Endothelial cell of umbilical vein (primary cell): ENCODE measurements around the gene HABP4. TPM values are rescaled to one million over a fixed set of nuclear protein-coding genes. Genes with fewer than 3 reads are reported as not detected.

Experiments
- BruUV-seq: library from RNA; stranded (reverse); fragments of 400-500 nt; replicated peaks from 2 replicates; lab custom pipeline; 2021; lab: Mats Ljungman, UMichigan
- CTCF ChIA-PET: fragments of 300-600, 350-600 bp; sonication (Branson Sonifier 250); formaldehyde crosslinking; loops from one replicate; lab custom pipeline; 2021; ENCODE audit warnings: antibody characterized with exemption, inconsistent platforms; lab: Charles Lee
- POLR2A ChIA-PET: fragments of 300-600, 350-600 bp; sonication (Branson Sonifier 250); formaldehyde crosslinking; loops from one replicate; lab custom pipeline; 2021; ENCODE audit warnings: antibody characterized with exemption, inconsistent platforms; lab: Charles Lee
- DNase-seq: peaks from one replicate; pipeline ENCODE4 v3.0.0-alpha.2; 2011; ENCODE audit warnings: low read depth, low spot score
- FAIRE-seq: peaks from 2 replicates; lab custom pipeline; 2011; peaks lifted over from hg19 to GRCh38; lab: Jason Lieb, UNC
- H2AFZ ChIP-seq: 2 replicates; pipeline ENCODE4 v1.6.0; 2012; ENCODE audit warnings: low read depth, low read length, control low read depth, inconsistent platforms
- H3K27ac ChIP-seq: 2 replicates; pipeline ENCODE4 v1.5.1; 2011; ENCODE audit warnings: low read depth, mild to moderate bottlenecking, control low read depth, low read length, moderate library complexity; ENCODE audit not compliant: insufficient read depth
- H3K27me3 ChIP-seq, 2 experiments: 2 replicates each; pipeline versions ENCODE4 v1.6.0 to v1.6.1; 2011; ENCODE audit warnings: low read length in 2 of 2, mixed read lengths in 1 of 2; ENCODE audit not compliant: control insufficient read depth in 2 of 2, insufficient read depth in 2 of 2
- H3K36me3 ChIP-seq, 2 experiments: 2 replicates in 1 of 2; 3 replicates in 1 of 2; pipeline ENCODE4 v1.5.1; 2011; ENCODE audit warnings: low read length in 2 of 2, mild to moderate bottlenecking in 1 of 2, moderate library complexity in 1 of 2; ENCODE audit not compliant: control insufficient read depth in 2 of 2, insufficient read depth in 2 of 2; ENCODE audit errors: extremely low read depth in 1 of 2
- H3K4me1 ChIP-seq: 3 replicates; pipeline ENCODE4 v1.5.1; 2011; ENCODE audit warnings: mild to moderate bottlenecking, low read length; ENCODE audit not compliant: control insufficient read depth, insufficient read depth; ENCODE audit errors: extremely low read depth
- H3K4me2 ChIP-seq: 2 replicates; pipeline ENCODE4 v1.6.1; 2011; ENCODE audit warnings: low read length, control low read depth, mixed read lengths; ENCODE audit not compliant: insufficient read depth
- H3K4me3 ChIP-seq, 3 experiments: fragments of 200-600 bp in 1 of 3; sonication (generic), shearing (Covaris generic) in 1 of 3; replicated peaks in 1 of 3; 2 replicates each; pipeline ENCODE4 v1.5.1; 2011 to 2016; ENCODE audit warnings: control low read depth in 3 of 3, low read length in 3 of 3, mild to moderate bottlenecking in 2 of 3, inconsistent platforms in 1 of 3, low read depth in 1 of 3, moderate library complexity in 1 of 3; ENCODE audit not compliant: insufficient read depth in 1 of 3
- H3K79me2 ChIP-seq: 2 replicates; pipeline ENCODE4 v1.6.0; 2012; ENCODE audit warnings: low read length, inconsistent platforms; ENCODE audit not compliant: control insufficient read depth, insufficient read depth
- H3K9ac ChIP-seq: replicated peaks from 2 replicates; pipeline ENCODE3; 2011; ENCODE audit warnings: low read length, control low read depth; ENCODE audit not compliant: insufficient read depth; ENCODE audit errors: extremely low read depth
- H3K9me1 ChIP-seq: replicated peaks from 3 replicates; pipeline ENCODE4 v1.6.0; 2011; ENCODE audit warnings: mild to moderate bottlenecking, low read length; ENCODE audit not compliant: control insufficient read depth, insufficient read depth; ENCODE audit errors: extremely low read depth
- H3K9me3 ChIP-seq: replicated peaks from 2 replicates; pipeline ENCODE4 v1.5.1; 2012; ENCODE audit warnings: low read length, inconsistent platforms; ENCODE audit not compliant: control insufficient read depth, insufficient read depth
- H4K20me1 ChIP-seq: replicated peaks from 2 replicates; pipeline ENCODE3; 2011; ENCODE audit warnings: mild to moderate bottlenecking, low read length; ENCODE audit not compliant: control insufficient read depth, insufficient read depth; ENCODE audit errors: extremely low read depth
- CTCF ChIP-seq, 2 donors: IDR thresholded peaks; 1 replicate in 1 of 2; 2 replicates in 1 of 2; pipeline ENCODE4 v1.5.1; 2011; ENCODE audit warnings: low read length in 2 of 2, mild to moderate bottlenecking in 2 of 2, moderate library complexity in 2 of 2, control low read depth in 1 of 2, inconsistent platforms in 1 of 2, low read depth in 1 of 2; ENCODE audit not compliant: insufficient read depth in 1 of 2; ENCODE audit errors: extremely low read depth in 1 of 2
- EZH2 ChIP-seq: IDR thresholded peaks from 2 replicates; pipeline ENCODE4 v1.6.1; 2012; ENCODE audit warnings: borderline replicate concordance, low read depth, mild to moderate bottlenecking, moderate library complexity, low read length, inconsistent platforms; ENCODE audit not compliant: severe bottlenecking
- FOS ChIP-seq: IDR thresholded peaks from 2 replicates; pipeline ENCODE4 v1.6.1; 2011; ENCODE audit warnings: mild to moderate bottlenecking, low read length, moderate library complexity, borderline replicate concordance; ENCODE audit not compliant: insufficient read depth
- GATA2 ChIP-seq: IDR thresholded peaks from 2 replicates; pipeline ENCODE4 v1.7.0; 2011; ENCODE audit warnings: low read depth, mild to moderate bottlenecking, moderate library complexity, mixed read lengths, low read length; ENCODE audit not compliant: insufficient read length, insufficient read depth
- JUN ChIP-seq: IDR thresholded peaks from 2 replicates; pipeline ENCODE4 v1.6.1; 2011; ENCODE audit warnings: borderline replicate concordance, low read depth; ENCODE audit not compliant: insufficient read length, insufficient read depth
- MYC ChIP-seq: IDR thresholded peaks from one replicate; pipeline ENCODE4 v1.6.1; 2011; ENCODE audit warnings: mild to moderate bottlenecking, low read depth, low read length
- POLR2A ChIP-seq: IDR thresholded peaks from 2 replicates; pipeline ENCODE4 v1.6.1; 2012; ENCODE audit warnings: low read depth, mild to moderate bottlenecking, control low read depth, low read length
- POLR2AphosphoS5 ChIP-seq: IDR thresholded peaks from 2 replicates; pipeline ENCODE4 v1.6.1; 2012; ENCODE audit warnings: low read depth, mild to moderate bottlenecking, control low read depth, low read length, moderate library complexity; ENCODE audit not compliant: insufficient read depth
- dilution Hi-C: fragments of 300-500 bp; cut with MboI; formaldehyde crosslinking; loops from one replicate; pipeline ENCODE4 v1.15.0; 2019; ENCODE audit warnings: low sequenced_read_pairs; ENCODE audit not compliant: extremely low pct_ligation_motif_present
- intact Hi-C: fragments of 100-400 bp; cut with micrococcal nuclease; formaldehyde crosslinking; loops from one replicate; pipeline ENCODE4 v1.10.0; 2022
- polyA plus RNA-seq, 4 experiments: library from polyadenylated mRNA; depleted of rRNA in 3 of 4; stranded (reverse) in 3 of 4; unstranded in 1 of 4; fragments of >200 nt; gene quantifications; 2 replicates each; pipeline versions ENCODE4 v1.2.1 to v1.2.3, GENCODE V29; 2011 to 2012; ENCODE audit warnings: missing spikeins in 1 of 4
- total RNA-seq: library from RNA; stranded (reverse); gene quantifications from 2 replicates; pipeline ENCODE4 v1.2.3, GENCODE V29; 2021
- TF ChIP-seq, protein P1 (sequence below): IDR thresholded peaks from 2 replicates; pipeline ENCODE4 v1.6.1; 2011; ENCODE audit not compliant: insufficient read depth, insufficient read length

HABP4 gene
- total and polyA plus RNA-seq, 2 donors (not counting 3 experiments of a cell fraction or from before 2014, with no cell fraction given), result 4.6 to 11.1 TPM

DNA sequence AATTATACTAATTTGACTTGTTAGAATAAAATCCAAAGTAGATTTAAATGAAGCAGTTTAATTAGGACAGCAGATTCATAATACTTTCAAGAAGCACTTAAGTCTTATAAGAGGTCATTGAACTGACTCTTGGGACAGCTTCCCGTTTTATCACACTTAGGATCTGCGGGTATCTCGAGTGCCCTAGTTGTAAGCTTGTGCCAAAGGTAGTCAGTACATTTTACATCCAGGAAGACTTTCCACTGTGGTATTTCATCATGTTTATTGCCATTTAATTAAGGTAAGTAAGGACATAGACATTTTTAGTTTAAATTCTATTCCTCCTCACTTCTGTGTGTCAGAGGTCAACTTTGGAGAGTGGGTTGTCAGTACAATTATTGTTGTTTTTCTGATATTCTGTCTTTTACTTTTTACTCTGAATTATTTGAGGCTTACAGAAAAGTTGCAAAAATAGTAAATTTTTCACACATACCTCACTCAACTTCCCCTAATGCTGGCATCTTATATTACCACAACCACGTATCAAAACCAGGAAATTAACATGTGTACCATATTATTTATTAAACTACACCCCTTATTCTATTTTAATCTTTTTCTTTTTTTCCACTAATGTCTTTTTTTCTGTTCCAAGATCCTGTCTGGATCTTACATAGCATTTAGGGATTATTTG lies 24.3 kb upstream of the HABP4 start:
- Histone ChIP-seq H3K36me3 (no peaks in the 10 kb centered on the region), H3K4me1 (peaks cover 8% of the 10 kb centered on the region), H3K9me1 (no peaks in the 10 kb centered on the region), H2AFZ (no peak overlapping the region), H4K20me1 (no peaks in the 10 kb centered on the region), H3K4me2 (no peak overlapping the region), H3K27ac (no peak overlapping the region), H3K9me3 (no peaks in the 10 kb centered on the region), H3K79me2 (no peaks in the 10 kb centered on the region), H3K9ac (no peak overlapping the region), H3K4me3 (no peak overlapping the region), H3K27me3 (no peaks in the 10 kb centered on the region)
- DNase-seq (no peak), FAIRE-seq (no peak)
- no TSS peak for BruUV-seq
- dilution Hi-C loops (no loop called here), intact Hi-C loops (no loop called here)
- ChIA-PET CTCF (interaction anchor here (1.5 kb wide), 1 partner anchor 16 kb away, joined by 3 read pairs; no protein-coding TSS in a partner anchor), POLR2A (no interaction called here)
- TF ChIP-seq MYC (no peak), JUN (no peak), CTCF (IDR thresholded peaks at IDR 0.05; ENCODE audit: extremely low read depth in 1 of 2, insufficient read depth in 1 of 2, low read depth in 1 of 2, low read length in 2 of 2) (no peak), POLR2AphosphoS5 (no peak), FOS (no peak), EZH2 (no peak), POLR2A (no peak), GATA2 (no peak)
- TF ChIP-seq, protein P1, sequence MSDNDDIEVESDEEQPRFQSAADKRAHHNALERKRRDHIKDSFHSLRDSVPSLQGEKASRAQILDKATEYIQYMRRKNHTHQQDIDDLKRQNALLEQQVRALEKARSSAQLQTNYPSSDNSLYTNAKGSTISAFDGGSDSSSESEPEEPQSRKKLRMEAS, result no peak
